Left kidney (tissue), 8 donors: ENCODE measurements around the gene PPP6R3. TPM values are rescaled to one million over a fixed set of nuclear protein-coding genes. Genes with fewer than 3 reads are reported as not detected.

Source experiments
- DNase-seq: peaks from one replicate; pipeline ENCODE4 v3.0.0-alpha.2; 2013
- long read RNA-seq, 8 donors: transcript quantifications; one replicate each; lab custom pipeline, GENCODE V29; 2026
- polyA plus RNA-seq: library from polyadenylated mRNA; unstranded; fragments of 120-200 nt; gene quantifications from one replicate; pipeline ENCODE4 v1.2.1, GENCODE V29; 2013; ENCODE audit not compliant: insufficient read length

PPP6R3 gene
- 133 TPM for polyA plus RNA-seq
- long read RNA-seq, donor 1, full-length matches to known transcripts: 5 of 5 reads
- long read RNA-seq, donor 1, partial matches to known transcripts: 0 of 5 reads
- long read RNA-seq, donor 1, other reads (novel, unspliced or antisense): 0 of 5 reads
- long read RNA-seq, donor 2, full-length matches to known transcripts: 2 of 2 reads
- long read RNA-seq, donor 2, partial matches to known transcripts: 0 of 2 reads
- long read RNA-seq, donor 2, other reads (novel, unspliced or antisense): 0 of 2 reads
- long read RNA-seq, donor 3, full-length matches to known transcripts: 2 of 2 reads
- long read RNA-seq, donor 3, partial matches to known transcripts: 0 of 2 reads
- long read RNA-seq, donor 3, other reads (novel, unspliced or antisense): 0 of 2 reads
- long read RNA-seq, donor 4, partial matches to known transcripts: 0 of 1 reads
- long read RNA-seq, donor 4, other reads (novel, unspliced or antisense): 0 of 1 reads
- long read RNA-seq, donor 5, full-length matches to known transcripts: 2 of 2 reads
- long read RNA-seq, donor 5, partial matches to known transcripts: 0 of 2 reads
- long read RNA-seq, donor 5, other reads (novel, unspliced or antisense): 0 of 2 reads
- long read RNA-seq, donor 6, full-length matches to known transcripts: 3 of 3 reads
- long read RNA-seq, donor 6, partial matches to known transcripts: 0 of 3 reads
- long read RNA-seq, donor 6, other reads (novel, unspliced or antisense): 0 of 3 reads
- long read RNA-seq, donor 7, full-length matches to known transcripts: 6 of 6 reads
- long read RNA-seq, donor 7, partial matches to known transcripts: 0 of 6 reads
- long read RNA-seq, donor 7, other reads (novel, unspliced or antisense): 0 of 6 reads
- long read RNA-seq, donor 8, full-length matches to known transcripts: 2 of 2 reads
- long read RNA-seq, donor 8, partial matches to known transcripts: 0 of 2 reads
- long read RNA-seq, donor 8, other reads (novel, unspliced or antisense): 0 of 2 reads

DNA sequence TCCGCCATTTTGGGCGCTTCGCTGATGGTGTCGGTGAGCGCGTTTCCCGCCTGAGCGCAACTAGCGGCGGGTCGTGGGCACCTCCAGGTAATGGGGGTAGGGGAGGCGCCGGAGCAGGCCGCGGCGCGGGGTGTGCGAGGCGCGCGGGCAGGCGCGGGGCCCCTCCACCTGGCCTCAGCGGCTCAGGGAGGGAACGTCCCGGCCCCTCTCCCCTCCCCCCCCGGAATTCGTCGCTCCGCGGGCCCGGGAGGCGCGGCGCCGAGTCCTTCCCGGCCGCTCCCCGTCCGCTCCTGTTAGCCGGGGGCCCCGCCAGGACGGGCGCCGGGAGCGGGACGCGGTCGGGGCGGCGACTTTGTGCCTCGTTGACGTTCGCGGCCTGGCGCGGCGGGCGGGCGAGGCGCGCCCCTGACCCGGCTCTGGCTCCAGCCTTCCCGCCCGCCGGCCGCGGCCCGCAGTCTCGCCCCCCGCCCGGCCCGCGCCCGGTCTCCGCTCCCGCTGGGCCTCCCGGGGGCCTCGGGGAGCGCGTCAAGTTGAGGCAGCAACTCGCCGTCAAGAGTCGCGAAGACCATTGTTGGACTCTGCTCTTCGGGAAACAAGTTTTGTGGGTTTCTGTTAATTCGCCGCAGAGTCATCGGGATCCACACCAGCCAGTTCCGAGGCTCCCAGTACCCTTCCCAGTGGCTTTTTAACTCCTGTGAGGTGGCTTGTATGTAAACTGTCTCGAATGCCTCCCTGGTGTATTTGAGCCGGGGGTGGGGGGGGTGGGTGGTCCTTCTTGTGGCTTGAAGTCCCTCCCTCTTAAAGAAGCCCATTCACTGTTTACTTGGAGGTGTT lies at the start of gene PPP6R3:
TSS of gene PPP6R3 (plus strand) at position 12 of the 834 bp plus-strand sequence. CDS start 76,913 bp downstream, outside the sequence.
- DNase-seq: peak; percentile 44

DNA sequence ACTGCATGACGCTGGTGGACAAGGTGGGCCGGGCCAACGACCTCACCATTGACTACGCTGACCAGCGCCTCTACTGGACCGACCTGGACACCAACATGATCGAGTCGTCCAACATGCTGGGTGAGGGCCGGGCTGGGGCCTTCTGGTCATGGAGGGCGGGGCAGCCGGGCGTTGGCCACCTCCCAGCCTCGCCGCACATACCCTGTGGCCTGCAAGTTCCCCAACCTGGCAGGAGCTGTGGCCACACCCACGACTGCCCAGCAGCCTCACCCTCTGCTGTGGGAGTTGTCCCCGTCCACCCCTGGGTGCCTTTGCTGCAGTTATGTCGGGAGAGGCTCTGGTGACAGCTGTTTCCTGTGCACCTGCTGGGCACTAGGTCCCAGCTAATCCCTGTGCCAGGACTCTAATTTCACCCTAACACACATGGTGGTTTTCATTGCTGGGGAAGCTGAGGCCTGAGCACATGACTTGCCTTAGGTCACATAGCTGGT lies 49.0 kb upstream of the PPP6R3 start:
- no peak for DNase-seq

- no peak for DNase-seq
Observed at GRCh38 chr11:68412593-68413475, 47.7 kb upstream of the PPP6R3 start.

DNA sequence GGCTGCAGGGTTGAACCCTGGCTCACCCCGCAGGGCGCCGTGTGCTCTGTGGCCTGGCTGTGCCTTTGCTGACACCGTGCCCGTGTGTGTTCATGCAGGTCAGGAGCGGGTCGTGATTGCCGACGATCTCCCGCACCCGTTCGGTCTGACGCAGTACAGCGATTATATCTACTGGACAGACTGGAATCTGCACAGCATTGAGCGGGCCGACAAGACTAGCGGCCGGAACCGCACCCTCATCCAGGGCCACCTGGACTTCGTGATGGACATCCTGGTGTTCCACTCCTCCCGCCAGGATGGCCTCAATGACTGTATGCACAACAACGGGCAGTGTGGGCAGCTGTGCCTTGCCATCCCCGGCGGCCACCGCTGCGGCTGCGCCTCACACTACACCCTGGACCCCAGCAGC lies 47.0 kb upstream of the PPP6R3 start:
- DNase-seq: no peak

- DNase-seq: no peak
Observed at GRCh38 chr11:68414496-68415221, 45.9 kb upstream of the PPP6R3 start.

- DNase-seq: no peak
Observed at GRCh38 chr11:68416070-68416578, 44.4 kb upstream of the PPP6R3 start.

DNA sequence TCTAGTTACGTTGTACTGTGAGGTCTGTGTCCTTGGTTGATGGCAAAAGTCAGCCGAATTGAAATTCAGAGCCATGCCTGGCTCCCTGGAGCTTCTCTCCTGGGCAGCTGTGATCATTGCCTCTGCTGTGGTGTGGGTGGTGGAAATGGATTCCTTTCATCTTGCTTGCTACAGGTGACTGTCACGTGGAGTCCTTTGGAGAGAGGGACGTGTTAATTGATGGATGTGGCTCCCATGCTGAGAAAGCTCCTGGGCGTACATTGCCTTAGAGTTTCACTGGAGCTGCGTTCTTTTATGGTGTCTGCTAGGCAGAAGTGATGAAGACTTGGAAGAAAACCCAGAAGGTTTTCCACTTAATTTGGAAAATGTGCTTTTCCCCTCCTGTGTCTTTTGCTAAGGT lies 41.9 kb upstream of the PPP6R3 start:
- DNase-seq: no peak

GRCh38 chr11:68420171-68420570 lies 40.4 kb upstream of the PPP6R3 start:
- DNase-seq: no peak

DNA sequence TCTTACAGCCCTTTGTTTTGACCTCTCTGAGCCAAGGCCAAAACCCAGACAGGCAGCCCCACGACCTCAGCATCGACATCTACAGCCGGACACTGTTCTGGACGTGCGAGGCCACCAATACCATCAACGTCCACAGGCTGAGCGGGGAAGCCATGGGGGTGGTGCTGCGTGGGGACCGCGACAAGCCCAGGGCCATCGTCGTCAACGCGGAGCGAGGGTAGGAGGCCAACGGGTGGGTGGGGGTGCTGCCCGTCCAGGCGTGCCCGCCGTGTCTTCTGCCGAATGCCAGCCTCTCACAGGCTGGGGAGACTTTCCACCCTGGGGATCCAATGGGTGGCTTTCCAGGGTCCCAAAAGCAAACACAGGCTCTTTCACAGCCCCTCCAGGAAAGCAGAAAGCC lies 37.1 kb upstream of the PPP6R3 start:
- no peak for DNase-seq

DNA sequence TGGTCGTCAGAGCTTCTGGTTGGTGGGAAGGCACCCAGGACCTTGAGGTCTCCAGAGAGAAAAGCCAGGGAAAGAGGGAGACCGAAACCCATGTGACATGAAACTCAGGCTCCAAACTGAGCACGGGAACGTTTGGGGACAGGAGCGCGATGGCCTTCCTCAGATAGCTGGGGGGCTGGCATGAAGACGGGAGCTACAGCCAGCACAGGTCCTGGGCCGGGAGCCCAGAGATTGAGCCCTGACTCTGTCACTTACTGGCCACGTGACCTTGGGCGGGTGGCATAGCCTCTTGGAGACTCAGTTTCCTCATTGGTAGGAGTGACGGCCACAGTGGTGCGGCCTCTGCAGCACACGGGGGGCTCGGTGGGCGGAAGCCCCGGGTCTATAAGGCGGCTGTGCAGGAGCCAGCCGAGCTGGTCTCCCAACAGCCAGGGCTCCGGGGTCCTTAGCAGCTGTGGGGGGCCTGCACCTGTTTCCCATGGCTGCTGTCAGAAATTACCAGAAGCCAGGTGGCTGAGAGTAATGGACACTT lies 36.4 kb upstream of the PPP6R3 start:
- no peak for DNase-seq

DNA sequence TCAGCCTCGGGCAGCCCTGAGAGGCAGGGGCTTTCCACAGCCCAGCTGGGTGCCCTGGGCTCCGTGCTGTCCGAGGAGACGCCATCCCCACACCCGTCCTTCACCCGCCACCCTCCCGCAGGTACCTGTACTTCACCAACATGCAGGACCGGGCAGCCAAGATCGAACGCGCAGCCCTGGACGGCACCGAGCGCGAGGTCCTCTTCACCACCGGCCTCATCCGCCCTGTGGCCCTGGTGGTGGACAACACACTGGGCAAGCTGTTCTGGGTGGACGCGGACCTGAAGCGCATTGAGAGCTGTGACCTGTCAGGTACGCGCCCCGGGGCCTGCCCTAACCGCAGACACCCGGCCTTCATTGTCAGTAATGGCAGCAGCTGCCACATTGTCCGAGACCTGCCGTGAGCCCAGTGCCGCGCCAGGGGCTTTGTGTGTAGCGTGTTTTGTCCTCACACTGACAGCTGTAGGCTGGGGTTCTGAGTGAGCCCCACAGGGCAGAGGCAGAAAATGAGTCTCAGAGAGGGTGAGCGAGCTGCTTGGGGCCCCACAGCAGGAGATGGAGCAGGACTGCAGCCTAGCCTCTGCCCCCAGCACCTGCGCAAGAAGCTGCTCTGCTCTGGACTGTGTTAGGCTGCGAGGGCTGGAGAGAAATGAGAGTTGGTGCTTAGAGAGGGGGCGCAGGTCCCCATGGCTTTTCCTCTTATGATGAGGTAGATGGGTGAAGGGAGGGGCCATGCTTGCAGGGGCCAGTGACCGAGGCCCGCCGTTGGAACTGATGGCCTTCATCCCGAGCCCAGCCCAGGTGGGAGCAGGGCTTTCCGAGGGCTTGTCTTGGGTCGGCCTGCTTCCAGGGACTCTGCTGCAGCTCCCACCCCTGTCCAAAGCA lies 35.3 kb upstream of the PPP6R3 start:
- no peak for DNase-seq

GRCh38 chr11:68425866-68426380 lies 34.6 kb upstream of the PPP6R3 start:
- no peak for DNase-seq

GRCh38 chr11:68429661-68430060 lies 30.9 kb upstream of the PPP6R3 start:
- DNase-seq: no peak

GRCh38 chr11:68430384-68430783 lies 30.2 kb upstream of the PPP6R3 start:
- no peak for DNase-seq

DNA sequence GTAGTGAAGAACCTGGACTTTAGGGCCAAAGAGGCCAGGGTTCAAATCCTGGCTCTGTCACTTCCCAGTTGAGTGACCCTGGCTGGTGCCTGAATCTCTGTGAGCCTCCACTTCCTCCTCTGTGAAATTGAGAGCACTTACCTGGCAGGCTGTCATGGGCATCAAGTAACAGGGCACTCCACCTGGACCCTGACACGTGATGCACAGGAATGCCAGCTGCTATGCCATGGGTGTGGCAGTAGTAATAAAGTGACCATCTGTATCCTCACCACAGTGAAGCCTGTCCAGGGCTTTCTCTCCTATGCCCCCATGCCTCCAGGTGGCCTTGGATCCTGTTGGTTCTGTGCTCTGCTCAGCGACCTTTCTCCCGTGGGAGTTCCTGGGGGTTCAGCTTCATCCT lies 29.8 kb upstream of the PPP6R3 start:
- no peak for DNase-seq

GRCh38 chr11:68431984-68432645 lies 28.4 kb upstream of the PPP6R3 start:
- no peak for DNase-seq

- DNase-seq: no peak
Observed at GRCh38 chr11:68432874-68433273, 27.7 kb upstream of the PPP6R3 start.

GRCh38 chr11:68433541-68433940 lies 27.0 kb upstream of the PPP6R3 start:
- no peak for DNase-seq
